ENCODE results near the gene IBA57. TPM values are rescaled to one million over a fixed set of nuclear protein-coding genes. Genes with fewer than 3 reads are reported as not detected.

Gene IBA57
- polyA plus RNA-seq, 1 donor (not counting 4 experiments of a cell fraction or from before 2014, with no cell fraction given), result 1.5 TPM

- TF ChIP-seq CTCF (optimal IDR thresholded peaks at IDR 0.05 in 1 of 3, IDR thresholded peaks at IDR 0.05 in 1 of 3, conservative IDR thresholded peaks at IDR 0.05 in 1 of 3; ENCODE audit: extremely low read depth in 1 of 3, insufficient read depth in 2 of 3, low read length in 3 of 3) (no peak), EZH2 (IDR thresholded peaks at IDR 0.05; ENCODE audit: low read length) (no peak)
- Histone ChIP-seq H3K9ac (ENCODE audit: control insufficient read depth, extremely low read depth, insufficient read depth, low read length) (no peak overlapping the region), H3K36me3 (ENCODE audit: control insufficient read depth in 2 of 2, extremely low read depth in 1 of 2, insufficient read depth in 2 of 2, low read length in 2 of 2) (no peaks in the 10 kb centered on the region), H3K9me3 (ENCODE audit: control insufficient read depth, low read depth, low read length) (no peaks in the 10 kb centered on the region), H3K9me1 (ENCODE audit: control insufficient read depth, extremely low read depth, insufficient read depth, low read length) (no peaks in the 10 kb centered on the region), H3K4me3 (ENCODE audit: control insufficient read depth in 2 of 3, extremely low read depth in 1 of 3, insufficient read depth in 2 of 3, low read depth in 1 of 3, low read length in 3 of 3) (no peak overlapping the region), H3K27me3 (ENCODE audit: control insufficient read depth, extremely low read depth, insufficient read depth, low read length) (peaks cover 6% of the 10 kb centered on the region), H3K79me2 (ENCODE audit: control insufficient read depth, insufficient read depth, low read length) (no peaks in the 10 kb centered on the region), H3K4me2 (ENCODE audit: control insufficient read depth, extremely low read depth, insufficient read depth, low read depth, low read length) (no peak overlapping the region), H2AFZ (ENCODE audit: control insufficient read depth, low read length) (no peak overlapping the region), H3K4me1 (ENCODE audit: control insufficient read depth, extremely low read depth, insufficient read depth, low read length) (no peaks in the 10 kb centered on the region), H3K27ac (ENCODE audit: control insufficient read depth, insufficient read depth, low read length) (no peak overlapping the region), H4K20me1 (ENCODE audit: control insufficient read depth, extremely low read depth, insufficient read depth, low read length) (no peaks in the 10 kb centered on the region)
- dilution Hi-C loops (cut with MboI; ENCODE audit: extremely low pct_ligation_motif_present, low sequenced_read_pairs), result no loop called here
- no peak for DNase-seq (ENCODE audit: low read depth, low spot score)
- no peak for FAIRE-seq
Observed at GRCh38 chr1:228210076-228210651, 44.6 kb downstream of the IBA57 start.

GRCh38 chr1:228210712-228211530, 45.3 kb downstream of the IBA57 start:
- no peak for TF ChIP-seq CTCF (optimal IDR thresholded peaks at IDR 0.05 in 1 of 3, IDR thresholded peaks at IDR 0.05 in 1 of 3, conservative IDR thresholded peaks at IDR 0.05 in 1 of 3; ENCODE audit: extremely low read depth in 1 of 3, insufficient read depth in 2 of 3, low read length in 3 of 3)
- TF ChIP-seq EZH2 (IDR thresholded peaks at IDR 0.05; ENCODE audit: low read length), result no peak
- H3K27me3 ChIP-seq (ENCODE audit: control insufficient read depth, extremely low read depth, insufficient read depth, low read length), result peaks cover 6% of the 10 kb centered on the region
- H3K4me2 ChIP-seq (ENCODE audit: control insufficient read depth, extremely low read depth, insufficient read depth, low read depth, low read length), result no peak overlapping the region
- H3K9me1 ChIP-seq (ENCODE audit: control insufficient read depth, extremely low read depth, insufficient read depth, low read length), result no peaks in the 10 kb centered on the region
- no peaks in the 10 kb centered on the region for H3K4me1 ChIP-seq (ENCODE audit: control insufficient read depth, extremely low read depth, insufficient read depth, low read length)
- H3K4me3 ChIP-seq (ENCODE audit: control insufficient read depth in 2 of 3, extremely low read depth in 1 of 3, insufficient read depth in 2 of 3, low read depth in 1 of 3, low read length in 3 of 3), result no peak overlapping the region
- dilution Hi-C loops (cut with MboI; ENCODE audit: extremely low pct_ligation_motif_present, low sequenced_read_pairs), result no loop called here
- no peaks in the 10 kb centered on the region for H3K36me3 ChIP-seq (ENCODE audit: control insufficient read depth in 2 of 2, extremely low read depth in 1 of 2, insufficient read depth in 2 of 2, low read length in 2 of 2)
- DNase-seq (ENCODE audit: low read depth, low spot score) (no peak), FAIRE-seq (no peak)
- H3K79me2 ChIP-seq (ENCODE audit: control insufficient read depth, insufficient read depth, low read length), result no peaks in the 10 kb centered on the region
- H4K20me1 ChIP-seq (ENCODE audit: control insufficient read depth, extremely low read depth, insufficient read depth, low read length), result no peaks in the 10 kb centered on the region
- H2AFZ ChIP-seq (ENCODE audit: control insufficient read depth, low read length), result no peak overlapping the region
- no peak overlapping the region for H3K9ac ChIP-seq (ENCODE audit: control insufficient read depth, extremely low read depth, insufficient read depth, low read length)
- no peaks in the 10 kb centered on the region for H3K9me3 ChIP-seq (ENCODE audit: control insufficient read depth, low read depth, low read length)
- H3K27ac ChIP-seq (ENCODE audit: control insufficient read depth, insufficient read depth, low read length), result no peak overlapping the region

Data from keratinocyte (primary cell).